NCI-H2227 treated with DMSO at 0.1 percent for 48 hours (cell line): Measurements from ENCODE around the gene LEPR.

Experiments used
- DNase-seq: peaks from one replicate; lab custom pipeline; 2025; lab: John Stamatoyannopoulos, UW

Gene LEPR

DNA sequence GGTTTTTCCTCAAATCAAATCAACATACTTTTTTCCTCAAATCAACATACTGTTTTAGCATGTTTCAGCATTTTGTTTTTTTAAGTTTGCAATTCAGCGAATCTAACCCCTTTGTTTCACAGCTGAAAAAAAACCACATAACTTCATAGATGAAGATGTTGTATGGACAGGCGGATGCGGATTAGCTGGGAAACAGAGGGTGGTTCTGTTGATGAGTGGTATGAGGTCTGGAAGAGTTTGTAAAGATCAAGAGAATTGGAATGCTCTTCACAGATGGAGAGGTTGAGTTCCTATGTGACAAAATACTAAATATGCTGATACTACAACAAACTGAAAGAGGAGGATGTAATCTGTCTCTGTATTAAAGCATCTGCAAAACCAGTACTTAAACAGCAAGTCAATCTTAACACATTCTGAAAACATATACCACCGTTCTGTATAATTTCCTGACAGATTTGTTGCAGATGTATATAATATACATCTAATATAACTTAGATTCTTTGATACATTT lies 10.6 kb upstream of the LEPR start:
- no peak for DNase-seq

DNA sequence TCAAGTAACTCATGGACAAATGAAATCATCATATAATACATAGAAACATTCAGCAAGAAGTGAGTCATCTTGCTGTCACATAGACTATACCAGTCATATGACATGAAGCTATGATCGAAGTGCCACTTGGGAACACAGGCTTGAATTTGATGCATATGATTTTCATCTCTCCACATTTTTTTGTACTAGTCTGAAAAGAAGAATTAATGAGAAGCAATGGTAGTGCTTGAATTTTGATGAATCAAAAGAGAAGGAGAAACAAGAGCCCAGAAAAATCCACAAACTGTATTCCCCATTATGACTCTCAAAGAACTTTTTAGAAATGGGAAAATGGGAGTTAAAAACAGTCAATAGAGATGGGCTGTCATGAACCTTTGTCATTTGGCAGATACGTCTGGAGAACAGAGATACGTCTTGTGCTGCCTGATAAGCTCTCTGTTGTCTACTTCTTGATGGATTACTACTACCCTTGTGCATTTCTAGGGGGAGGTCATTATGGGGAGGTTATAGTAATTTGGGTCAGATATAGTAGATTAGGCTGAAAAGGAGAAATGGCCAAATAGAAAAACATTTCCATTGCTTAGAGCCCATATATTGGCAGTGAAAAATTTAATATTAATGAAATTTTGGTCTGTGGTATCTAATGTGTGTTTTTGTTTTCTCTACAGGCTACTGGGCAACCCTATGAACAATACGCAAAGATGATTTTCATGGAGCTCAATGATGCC lies 8.0 kb upstream of the LEPR start:
- DNase-seq: no peak

GRCh38 chr1:65412984-65413375 lies 7.5 kb upstream of the LEPR start:
- no peak for DNase-seq

GRCh38 chr1:65414538-65414937 lies 5.9 kb upstream of the LEPR start:
- no peak for DNase-seq

GRCh38 chr1:65416767-65417166 lies 3.7 kb upstream of the LEPR start:
- DNase-seq: no peak

DNA sequence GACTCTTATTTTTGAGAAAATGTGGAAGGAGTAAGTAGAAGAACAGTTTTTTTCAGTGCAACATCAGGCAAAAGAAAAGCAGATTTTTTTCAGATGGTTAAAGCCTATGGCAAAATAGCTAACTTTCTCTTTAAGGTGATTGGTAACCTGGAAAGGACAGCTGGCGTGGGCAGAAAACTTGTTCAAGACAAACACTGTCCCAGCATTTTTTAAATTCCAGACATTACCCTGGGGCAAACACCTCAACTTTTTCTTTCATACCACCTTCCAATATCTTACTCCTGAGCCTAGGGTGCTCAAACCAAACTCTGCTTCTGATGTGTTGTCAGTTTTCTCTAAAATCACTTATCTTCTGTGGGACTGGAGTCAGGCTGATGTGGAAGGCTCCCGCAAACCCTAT lies 2.7 kb upstream of the LEPR start:
- no peak for DNase-seq

- no peak for DNase-seq
These were observed 1.8 kb upstream of the LEPR start for GRCh38 chr1:65418522-65419185.

- peak; percentile 98 for DNase-seq
These were observed 533 bp upstream of the LEPR start for GRCh38 chr1:65419681-65420589.

DNA sequence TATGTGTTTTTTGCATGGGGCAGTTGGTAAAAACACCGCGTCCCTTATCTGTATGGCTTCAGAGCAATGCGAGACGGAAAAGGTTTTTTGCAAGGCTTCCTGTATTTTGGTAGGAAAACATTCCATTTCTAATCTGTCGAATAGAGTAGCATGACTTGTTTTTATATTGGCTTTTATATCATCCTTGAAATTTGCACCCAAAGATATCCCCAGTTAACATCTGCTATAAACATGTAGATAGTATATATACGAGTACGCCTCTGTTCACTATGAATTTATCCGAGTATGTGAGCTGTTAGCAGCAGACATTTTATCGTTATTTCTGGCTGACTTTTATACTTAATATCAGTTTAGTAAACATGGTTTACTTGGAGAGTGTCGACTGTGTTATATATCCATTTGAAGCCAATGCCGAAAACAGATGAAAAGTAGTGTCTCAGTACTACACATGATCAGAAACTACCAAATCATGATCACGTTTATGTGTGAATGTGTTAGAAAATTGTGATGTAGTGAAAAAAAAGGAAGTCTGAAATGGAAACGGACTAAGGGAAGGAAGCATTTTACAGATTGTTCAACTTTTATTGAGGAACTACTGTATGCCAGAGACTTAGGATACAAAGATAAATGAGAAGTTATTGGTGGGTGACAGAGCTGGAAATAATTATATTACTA lies 1.0 kb downstream of the LEPR start:
- no peak for DNase-seq

GRCh38 chr1:65422241-65423203 lies 2.1 kb downstream of the LEPR start:
- peak; percentile 5 for DNase-seq

- no peak for DNase-seq
These were observed 3.6 kb downstream of the LEPR start for GRCh38 chr1:65423884-65424572.

- DNase-seq: no peak
These were observed 4.1 kb downstream of the LEPR start for GRCh38 chr1:65424573-65424889.

- no peak for DNase-seq
These were observed 4.5 kb downstream of the LEPR start for GRCh38 chr1:65425006-65425405.

DNA sequence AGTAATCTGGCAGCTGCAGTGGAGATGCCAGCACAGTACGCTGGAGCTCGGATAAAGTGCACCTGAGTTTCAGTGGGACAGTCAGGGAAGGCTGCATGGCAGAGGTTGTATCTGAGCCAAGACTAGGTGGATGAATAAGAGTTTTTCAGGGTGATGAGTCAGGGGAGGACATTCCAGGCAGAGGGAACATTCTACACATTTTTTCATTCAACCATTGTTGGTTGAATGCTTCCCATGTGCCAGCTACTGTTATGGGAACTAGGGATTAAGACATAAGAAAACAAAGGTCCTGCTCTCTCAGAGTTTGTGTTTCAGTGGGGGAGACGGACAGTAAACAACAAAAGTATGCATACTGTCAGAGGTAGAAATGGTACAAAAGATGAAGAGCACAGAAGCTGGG lies 5.2 kb downstream of the LEPR start:
- no peak for DNase-seq

DNA sequence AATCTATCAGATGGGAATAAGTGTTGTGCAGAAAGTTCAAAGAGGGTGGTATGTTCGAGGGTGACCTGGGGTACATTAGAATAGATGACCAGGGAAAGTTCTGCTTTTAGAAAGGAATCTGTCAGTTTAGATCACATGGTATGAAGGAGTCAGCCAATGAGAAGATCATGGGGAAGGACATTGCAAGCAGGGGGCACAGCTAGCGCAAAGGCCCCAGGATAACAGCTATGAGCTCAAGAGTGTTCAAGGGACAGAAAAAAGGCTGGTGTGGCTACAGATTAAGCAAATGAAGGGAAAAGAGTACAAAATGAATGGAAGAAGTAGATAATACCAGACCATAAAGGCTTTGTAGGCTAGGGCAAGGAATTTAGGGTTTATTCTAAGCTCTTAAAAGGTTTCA lies 8.6 kb downstream of the LEPR start:
- no peak for DNase-seq

- DNase-seq: no peak
These were observed 9.3 kb downstream of the LEPR start for GRCh38 chr1:65429806-65430205.

- peak; percentile 32 for DNase-seq
These were observed 10.7 kb downstream of the LEPR start for GRCh38 chr1:65431111-65431705.

GRCh38 chr1:65432918-65433317 lies 12.4 kb downstream of the LEPR start:
- no peak for DNase-seq

DNA sequence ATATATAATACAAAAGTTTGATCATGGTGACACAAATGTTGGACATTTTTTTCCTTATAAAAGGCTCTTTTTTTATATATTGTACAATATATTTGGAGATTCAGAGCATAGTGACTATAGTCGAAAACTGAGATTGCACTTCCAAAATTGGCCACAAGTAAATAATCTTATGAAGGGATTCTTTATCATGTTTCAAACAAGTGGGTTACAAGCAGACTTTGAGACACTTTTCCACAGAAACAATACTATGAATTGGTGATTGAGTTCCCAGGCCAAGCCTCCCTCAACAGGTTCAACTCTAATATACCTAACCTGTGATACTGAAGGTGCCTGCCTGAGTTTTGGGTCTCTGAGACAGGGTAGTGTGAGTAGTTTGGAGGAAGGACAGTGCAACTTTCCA lies 13.8 kb downstream of the LEPR start:
- no peak for DNase-seq

DNA sequence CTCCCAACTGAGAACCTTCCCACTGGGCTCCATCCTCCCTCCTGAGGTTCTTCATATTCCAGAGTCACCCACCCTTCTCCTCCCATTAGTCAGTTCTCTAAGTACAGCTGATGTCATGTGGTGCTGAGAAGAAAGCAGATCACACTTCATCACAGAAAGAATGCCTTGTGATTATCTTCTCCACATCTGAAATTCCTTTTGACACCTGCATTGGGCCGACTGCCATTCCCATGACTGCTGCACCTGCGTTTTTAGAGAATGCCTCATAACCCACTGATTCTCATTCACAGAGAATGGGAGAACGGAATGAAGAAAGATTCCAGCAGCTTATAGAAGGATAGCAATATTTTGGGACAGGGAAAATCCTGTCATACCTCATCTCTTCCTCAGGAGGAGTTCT lies 14.3 kb downstream of the LEPR start:
- no peak for DNase-seq
